HepG2 (cell line): ENCODE measurements around the gene BEST2. TPM values are rescaled to one million over a fixed set of nuclear protein-coding genes. Genes with fewer than 3 reads are reported as not detected.

Experiments used
- AKAP8 ChIP-seq: sonication (generic); formaldehyde crosslinking; IDR thresholded peaks from 2 replicates; pipeline ENCODE4 v1.5.1; 2020; ENCODE audit warnings: mild to moderate bottlenecking, missing genetic modification reagents
- ARID2 ChIP-seq: sonication (generic); formaldehyde crosslinking; IDR thresholded peaks from 2 replicates; pipeline ENCODE4 v1.8.1; 2022; ENCODE audit warnings: mild to moderate bottlenecking, missing genetic modification reagents, borderline replicate concordance
- HNRNPK ChIP-seq: fragments of 200-400 bp; formaldehyde crosslinking; IDR thresholded peaks from 2 replicates; pipeline ENCODE4 v1.6.1; 2018; ENCODE audit warnings: low read length, low read depth, moderate library complexity, mild to moderate bottlenecking; ENCODE audit not compliant: poor library complexity, severe bottlenecking
- KAT8 ChIP-seq: IDR thresholded peaks from 2 replicates; pipeline ENCODE4 v1.6.1; 2016; ENCODE audit warnings: missing genetic modification reagents, missing compliant biosample characterization
- KLF16 ChIP-seq, 2 experiments: sonication (generic) in 1 of 2; formaldehyde crosslinking in 1 of 2; IDR thresholded peaks; 2 replicates each; pipeline versions ENCODE4 v1.6.1 to v1.8.0; 2016 to 2023; ENCODE audit warnings: missing genetic modification reagents in 2 of 2, missing compliant biosample characterization in 1 of 2
- MAZ ChIP-seq, 2 experiments: sonication (generic) in 1 of 2; formaldehyde crosslinking in 1 of 2; IDR thresholded peaks; 2 replicates each; pipeline versions ENCODE4 v1.5.0 to v1.6.1; 2012 to 2020; ENCODE audit warnings: low read depth in 2 of 2, mild to moderate bottlenecking in 2 of 2, borderline replicate concordance in 1 of 2, improper control_type of control experiment in 1 of 2, low read length in 1 of 2, missing genetic modification reagents in 1 of 2, moderate library complexity in 1 of 2
- MED1 ChIP-seq: sonication (generic); formaldehyde crosslinking; IDR thresholded peaks from 2 replicates; pipeline ENCODE4 v1.4.0; 2020; ENCODE audit warnings: missing genetic modification reagents
- NR2F2 ChIP-seq: IDR thresholded peaks from 2 replicates; pipeline ENCODE4 v1.6.1; 2012; ENCODE audit warnings: low read depth, inconsistent platforms, borderline replicate concordance
- RAD21 ChIP-seq: fragments of 450-650 bp; formaldehyde crosslinking; IDR thresholded peaks from 2 replicates; pipeline ENCODE4 v1.5.0; 2020; ENCODE audit warnings: mild to moderate bottlenecking
- RXRA ChIP-seq: sonication (generic); formaldehyde crosslinking; IDR thresholded peaks from 2 replicates; pipeline ENCODE4 v1.5.1; 2020; ENCODE audit warnings: missing genetic modification reagents
- SP4 ChIP-seq: sonication (generic); formaldehyde crosslinking; IDR thresholded peaks from 2 replicates; pipeline ENCODE4 v1.8.1; 2023; ENCODE audit warnings: mild to moderate bottlenecking, missing genetic modification reagents
- STAG1 ChIP-seq: sonication (generic); formaldehyde crosslinking; IDR thresholded peaks from 2 replicates; pipeline ENCODE4 v1.4.0; 2020; ENCODE audit warnings: missing genetic modification reagents
- ZNF546 ChIP-seq: sonication (generic); formaldehyde crosslinking; conservative IDR thresholded peaks from 2 replicates; pipeline ENCODE4 v1.8.1; 2023; ENCODE audit warnings: mild to moderate bottlenecking, missing genetic modification reagents
- ZNF547 ChIP-seq: sonication (generic); formaldehyde crosslinking; IDR thresholded peaks from 2 replicates; pipeline ENCODE4 v1.5.1; 2020; ENCODE audit warnings: mild to moderate bottlenecking, missing genetic modification reagents
- polyA plus RNA-seq, 8 experiments: library from polyadenylated mRNA; depleted of rRNA in 3 of 8; stranded (reverse) in 7 of 8; unstranded in 1 of 8; fragments of >200 nt; fragmentation: Illumina TruSeq in 4 of 8; extraction: Trizol in 4 of 8; gene quantifications; 2 replicates each; pipeline versions ENCODE4 v1.2.1 to v1.2.3, GENCODE V29; 2011 to 2016; ENCODE audit warnings: low read depth in 4 of 8, missing spikeins in 1 of 8, mixed read lengths in 1 of 8; ENCODE audit not compliant: insufficient read depth in 1 of 8
- total RNA-seq, 5 experiments: library from RNA; depleted of rRNA; stranded (reverse); fragments of >200 nt; fragmentation: Illumina TruSeq; extraction: Trizol; gene quantifications; 2 replicates each; pipeline ENCODE4 v1.2.3, GENCODE V29; 2016; ENCODE audit warnings: low read depth in 1 of 5
- TF ChIP-seq, protein P1 (sequence below): IDR thresholded peaks from 2 replicates; pipeline ENCODE4 v1.6.1; 2012; ENCODE audit warnings: inconsistent platforms
- TF ChIP-seq, protein P2 (sequence below): conservative IDR thresholded peaks from 2 replicates; pipeline ENCODE4 v1.6.1; 2018; ENCODE audit warnings: missing genetic modification reagents
- TF ChIP-seq, protein P3 (sequence below): sonication (generic); formaldehyde crosslinking; IDR thresholded peaks from 2 replicates; pipeline ENCODE4 v1.4.0; 2020; ENCODE audit warnings: missing genetic modification reagents, borderline replicate concordance
- TF ChIP-seq, protein P4 (sequence below): sonication (generic); formaldehyde crosslinking; IDR thresholded peaks from 2 replicates; pipeline ENCODE4 v1.5.1; 2020; ENCODE audit warnings: mild to moderate bottlenecking, moderate library complexity, missing genetic modification reagents
- TF ChIP-seq, protein P5 (sequence below): sonication (generic); formaldehyde crosslinking; IDR thresholded peaks from 2 replicates; pipeline ENCODE4 v1.4.0; 2020; ENCODE audit warnings: missing genetic modification reagents
- TF ChIP-seq, protein P6 (sequence below): IDR thresholded peaks from 2 replicates; pipeline ENCODE4 v1.6.1; 2016; ENCODE audit warnings: low read depth

Gene BEST2
- total and polyA plus RNA-seq, 2 of the 13 experiments (the other 11 are each of a cell fraction or from before 2014, with no cell fraction given), result not detected

DNA sequence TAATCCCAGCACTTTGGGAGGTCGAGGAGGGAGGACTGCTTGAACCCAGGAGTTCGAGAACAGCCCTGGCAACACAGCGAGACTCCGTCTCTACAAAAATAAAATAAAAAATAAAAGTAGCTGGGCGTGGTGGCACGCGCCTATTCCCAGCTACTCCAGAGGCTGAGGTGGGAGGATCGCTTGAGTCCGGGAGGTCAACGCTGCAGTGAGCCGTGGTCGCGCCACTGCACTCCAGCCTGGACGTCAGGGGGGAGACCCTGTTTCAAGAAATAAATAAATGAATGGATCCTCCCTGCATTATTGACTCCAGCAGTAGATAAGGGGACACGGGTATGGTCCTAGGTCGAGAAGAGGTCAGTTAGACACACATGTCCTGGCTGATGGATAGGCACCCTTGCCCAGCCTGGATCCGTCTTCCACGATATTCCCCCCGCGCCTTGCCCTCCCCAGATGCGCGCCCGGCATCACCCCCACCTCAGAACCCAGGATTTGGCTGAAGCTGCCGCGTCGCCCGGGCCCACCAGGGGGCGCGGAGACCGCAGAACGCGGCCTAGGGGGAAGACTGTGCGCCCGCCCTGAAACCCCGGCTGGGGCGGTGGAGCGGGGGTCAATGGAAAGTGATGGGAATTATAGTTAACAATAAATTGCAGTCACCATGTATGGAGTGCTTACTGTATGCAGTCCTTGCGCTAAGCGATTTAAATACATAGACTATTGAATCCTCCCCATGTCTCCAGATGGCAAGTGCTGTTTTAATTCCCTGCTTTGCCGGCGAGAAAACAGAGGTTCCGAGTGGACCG, 25.8 kb downstream of the BEST2 start (continued):
- TF ChIP-seq, protein P1, sequence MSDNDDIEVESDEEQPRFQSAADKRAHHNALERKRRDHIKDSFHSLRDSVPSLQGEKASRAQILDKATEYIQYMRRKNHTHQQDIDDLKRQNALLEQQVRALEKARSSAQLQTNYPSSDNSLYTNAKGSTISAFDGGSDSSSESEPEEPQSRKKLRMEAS, result peak; percentile 43; the same call in 1 of the 2 replicates
- TF ChIP-seq, protein P2, sequence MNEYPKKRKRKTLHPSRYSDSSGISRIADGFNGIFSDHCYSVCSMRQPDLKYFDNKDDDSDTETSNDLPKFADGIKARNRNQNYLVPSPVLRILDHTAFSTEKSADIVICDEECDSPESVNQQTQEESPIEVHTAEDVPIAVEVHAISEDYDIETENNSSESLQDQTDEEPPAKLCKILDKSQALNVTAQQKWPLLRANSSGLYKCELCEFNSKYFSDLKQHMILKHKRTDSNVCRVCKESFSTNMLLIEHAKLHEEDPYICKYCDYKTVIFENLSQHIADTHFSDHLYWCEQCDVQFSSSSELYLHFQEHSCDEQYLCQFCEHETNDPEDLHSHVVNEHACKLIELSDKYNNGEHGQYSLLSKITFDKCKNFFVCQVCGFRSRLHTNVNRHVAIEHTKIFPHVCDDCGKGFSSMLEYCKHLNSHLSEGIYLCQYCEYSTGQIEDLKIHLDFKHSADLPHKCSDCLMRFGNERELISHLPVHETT (CRISPR knock-in tag), result no peak
- TF ChIP-seq MAZ (IDR thresholded peaks at IDR 0.05; ENCODE audit: borderline replicate concordance, low read depth, low read length), result peak; percentile 71; the same call in 1 of the 2 replicates
- peak; percentile 72 for TF ChIP-seq MAZ (CRISPR knock-in tag; IDR thresholded peaks at IDR 0.05; ENCODE audit: low read depth)
- peak; percentile 82 for TF ChIP-seq STAG1 (CRISPR knock-in tag)
- peak; percentile 28 for TF ChIP-seq HNRNPK
- TF ChIP-seq, protein P3, sequence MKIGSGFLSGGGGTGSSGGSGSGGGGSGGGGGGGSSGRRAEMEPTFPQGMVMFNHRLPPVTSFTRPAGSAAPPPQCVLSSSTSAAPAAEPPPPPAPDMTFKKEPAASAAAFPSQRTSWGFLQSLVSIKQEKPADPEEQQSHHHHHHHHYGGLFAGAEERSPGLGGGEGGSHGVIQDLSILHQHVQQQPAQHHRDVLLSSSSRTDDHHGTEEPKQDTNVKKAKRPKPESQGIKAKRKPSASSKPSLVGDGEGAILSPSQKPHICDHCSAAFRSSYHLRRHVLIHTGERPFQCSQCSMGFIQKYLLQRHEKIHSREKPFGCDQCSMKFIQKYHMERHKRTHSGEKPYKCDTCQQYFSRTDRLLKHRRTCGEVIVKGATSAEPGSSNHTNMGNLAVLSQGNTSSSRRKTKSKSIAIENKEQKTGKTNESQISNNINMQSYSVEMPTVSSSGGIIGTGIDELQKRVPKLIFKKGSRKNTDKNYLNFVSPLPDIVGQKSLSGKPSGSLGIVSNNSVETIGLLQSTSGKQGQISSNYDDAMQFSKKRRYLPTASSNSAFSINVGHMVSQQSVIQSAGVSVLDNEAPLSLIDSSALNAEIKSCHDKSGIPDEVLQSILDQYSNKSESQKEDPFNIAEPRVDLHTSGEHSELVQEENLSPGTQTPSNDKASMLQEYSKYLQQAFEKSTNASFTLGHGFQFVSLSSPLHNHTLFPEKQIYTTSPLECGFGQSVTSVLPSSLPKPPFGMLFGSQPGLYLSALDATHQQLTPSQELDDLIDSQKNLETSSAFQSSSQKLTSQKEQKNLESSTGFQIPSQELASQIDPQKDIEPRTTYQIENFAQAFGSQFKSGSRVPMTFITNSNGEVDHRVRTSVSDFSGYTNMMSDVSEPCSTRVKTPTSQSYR, result peak; percentile 46; the same call in 1 of the 2 replicates
- peak; percentile 48; the same call in 1 of the 2 replicates for TF ChIP-seq ARID2
- 0 out of 2 replicates have a peak, but pooled peaks have one; percentile 29 for TF ChIP-seq RXRA (CRISPR knock-in tag)
- TF ChIP-seq, protein P4, sequence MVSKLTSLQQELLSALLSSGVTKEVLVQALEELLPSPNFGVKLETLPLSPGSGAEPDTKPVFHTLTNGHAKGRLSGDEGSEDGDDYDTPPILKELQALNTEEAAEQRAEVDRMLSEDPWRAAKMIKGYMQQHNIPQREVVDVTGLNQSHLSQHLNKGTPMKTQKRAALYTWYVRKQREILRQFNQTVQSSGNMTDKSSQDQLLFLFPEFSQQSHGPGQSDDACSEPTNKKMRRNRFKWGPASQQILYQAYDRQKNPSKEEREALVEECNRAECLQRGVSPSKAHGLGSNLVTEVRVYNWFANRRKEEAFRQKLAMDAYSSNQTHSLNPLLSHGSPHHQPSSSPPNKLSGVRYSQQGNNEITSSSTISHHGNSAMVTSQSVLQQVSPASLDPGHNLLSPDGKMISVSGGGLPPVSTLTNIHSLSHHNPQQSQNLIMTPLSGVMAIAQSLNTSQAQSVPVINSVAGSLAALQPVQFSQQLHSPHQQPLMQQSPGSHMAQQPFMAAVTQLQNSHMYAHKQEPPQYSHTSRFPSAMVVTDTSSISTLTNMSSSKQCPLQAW (CRISPR knock-in tag), result peak; percentile 76
- no peak for TF ChIP-seq ZNF547
- peak; percentile 29; the same call in 1 of the 2 replicates for TF ChIP-seq KAT8 (CRISPR knock-in tag)
- TF ChIP-seq, protein P5, sequence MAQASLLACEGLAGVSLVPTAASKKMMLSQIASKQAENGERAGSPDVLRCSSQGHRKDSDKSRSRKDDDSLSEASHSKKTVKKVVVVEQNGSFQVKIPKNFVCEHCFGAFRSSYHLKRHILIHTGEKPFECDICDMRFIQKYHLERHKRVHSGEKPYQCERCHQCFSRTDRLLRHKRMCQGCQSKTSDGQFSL (CRISPR knock-in tag), result 0 out of 2 replicates have a peak, but pooled peaks have one; percentile 31
- no peak for TF ChIP-seq NR2F2
- no peak for TF ChIP-seq SP4
- TF ChIP-seq RAD21 (CRISPR knock-in tag), result peak; percentile 89
- TF ChIP-seq KLF16 (CRISPR knock-in tag; IDR thresholded peaks at IDR 0.05), result 0 out of 4 replicates have a peak, but pooled peaks of 1 of the 2 experiments have one; percentile 16
- peak; percentile 61 for TF ChIP-seq MED1 (CRISPR knock-in tag)
- TF ChIP-seq, protein P6, sequence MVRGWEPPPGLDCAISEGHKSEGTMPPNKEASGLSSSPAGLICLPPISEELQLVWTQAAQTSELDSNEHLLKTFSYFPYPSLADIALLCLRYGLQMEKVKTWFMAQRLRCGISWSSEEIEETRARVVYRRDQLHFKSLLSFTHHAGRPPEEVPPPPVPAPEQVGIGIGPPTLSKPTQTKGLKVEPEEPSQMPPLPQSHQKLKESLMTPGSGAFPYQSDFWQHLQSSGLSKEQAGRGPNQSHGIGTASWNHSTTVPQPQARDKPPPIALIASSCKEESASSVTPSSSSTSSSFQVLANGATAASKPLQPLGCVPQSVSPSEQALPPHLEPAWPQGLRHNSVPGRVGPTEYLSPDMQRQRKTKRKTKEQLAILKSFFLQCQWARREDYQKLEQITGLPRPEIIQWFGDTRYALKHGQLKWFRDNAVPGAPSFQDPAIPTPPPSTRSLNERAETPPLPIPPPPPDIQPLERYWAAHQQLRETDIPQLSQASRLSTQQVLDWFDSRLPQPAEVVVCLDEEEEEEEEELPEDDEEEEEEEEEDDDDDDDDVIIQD (CRISPR knock-in tag), result no peak
- 0 out of 2 replicates have a peak, but pooled peaks have one; percentile 42 for TF ChIP-seq ZNF546 (CRISPR knock-in tag)
- no peak for TF ChIP-seq AKAP8 (CRISPR knock-in tag)
